HepG2 (cell line): Measurements from ENCODE around the gene DSTN. TPM values are rescaled to one million over a fixed set of nuclear protein-coding genes. Genes with fewer than 3 reads are reported as not detected.

ENCODE experiments used
- ATAC-seq: fragments of 200-7000 bp; cut with Tn5 transposase; 3 replicates; pipeline ENCODE4 v1.9.1; 2020; ENCODE audit warnings: mild to moderate bottlenecking, moderate library complexity
- BruUV-seq: library from RNA; stranded (reverse); fragments of 400-500 nt; replicated peaks from 2 replicates; lab custom pipeline; 2021; lab: Mats Ljungman, UMichigan
- CTCF ChIA-PET: fragments of 300-600 bp; formaldehyde crosslinking; extraction: SDS; loops from one replicate; lab custom pipeline; 2021; ENCODE audit warnings: low total read pairs, inconsistent platforms, low intra/inter-chr PET ratio; lab: Yijun Ruan, JAX
- POLR2A ChIA-PET: fragments of 350-600 bp; sonication (Branson Sonifier 250); formaldehyde crosslinking; loops from one replicate; lab custom pipeline; 2020; ENCODE audit warnings: antibody characterized with exemption, inconsistent platforms; lab: Yijun Ruan, JAX
- DNase-seq: peaks from one replicate; pipeline ENCODE4 v3.0.0-alpha.2; 2015; ENCODE audit warnings: low spot score
- FAIRE-seq: peaks from 3 replicates; lab custom pipeline; 2011; peaks lifted over from hg19 to GRCh38; lab: Jason Lieb, UNC
- H2AFZ ChIP-seq: one replicate; pipeline ENCODE4 v1.6.1; 2011; ENCODE audit warnings: low read length, inconsistent platforms
- H3K27ac ChIP-seq: fragments of 300-600 bp; 3 replicates; pipeline ENCODE4 v1.8.0; 2011; ENCODE audit warnings: mixed run types, mild to moderate bottlenecking, mixed read lengths, low read length, inconsistent platforms; ENCODE audit not compliant: insufficient read depth; ENCODE audit errors: extremely low read length
- H3K27me3 ChIP-seq, 2 experiments: fragments of 200-600 bp in 1 of 2; 2 replicates in 1 of 2; 3 replicates in 1 of 2; pipeline versions ENCODE4 v1.6.0 to v1.8.0; 2011; ENCODE audit warnings: low read length in 2 of 2, mild to moderate bottlenecking in 2 of 2, moderate library complexity in 2 of 2, inconsistent platforms in 1 of 2; ENCODE audit not compliant: insufficient read depth in 2 of 2, control insufficient read depth in 1 of 2
- H3K36me3 ChIP-seq, 2 experiments: fragments of 200-600 bp in 1 of 2; replicated peaks in 1 of 2; 2 replicates in 1 of 2; 3 replicates in 1 of 2; pipeline versions ENCODE4 v1.5.1 to v1.8.0; 2011; ENCODE audit warnings: low read length in 2 of 2, inconsistent platforms in 1 of 2; ENCODE audit not compliant: insufficient read depth in 2 of 2, control insufficient read depth in 1 of 2
- H3K4me1 ChIP-seq: 2 replicates; pipeline ENCODE4 v1.5.1; 2012; ENCODE audit warnings: low read length, inconsistent platforms; ENCODE audit not compliant: insufficient read depth
- H3K4me2 ChIP-seq: 2 replicates; pipeline ENCODE4 v1.6.0; 2011; ENCODE audit warnings: low read depth, low read length, inconsistent platforms
- H3K4me3 ChIP-seq, 3 experiments: fragments of 200-600 bp in 1 of 3; sonication (generic), shearing (Covaris generic) in 1 of 3; replicated peaks in 1 of 3; 2 replicates each; pipeline ENCODE4 v1.5.1; 2011 to 2016; ENCODE audit warnings: low read length in 3 of 3, inconsistent platforms in 2 of 3, low read depth in 2 of 3, mild to moderate bottlenecking in 2 of 3, control low read depth in 1 of 3, mixed read lengths in 1 of 3; ENCODE audit not compliant: insufficient read depth in 1 of 3
- H3K79me2 ChIP-seq: one replicate; pipeline ENCODE4 v1.6.1; 2011; ENCODE audit warnings: low read length, inconsistent platforms; ENCODE audit not compliant: insufficient read depth
- H3K9ac ChIP-seq: 2 replicates; pipeline ENCODE4 v1.6.0; 2011; ENCODE audit warnings: mild to moderate bottlenecking, low read depth, low read length, inconsistent platforms; ENCODE audit not compliant: insufficient read depth
- H3K9me3 ChIP-seq: 2 replicates; pipeline ENCODE4 v1.5.1; 2012; ENCODE audit warnings: mild to moderate bottlenecking, low read length
- H4K20me1 ChIP-seq: 2 replicates; pipeline ENCODE4 v1.6.0; 2011; ENCODE audit warnings: inconsistent platforms, mild to moderate bottlenecking, low read length, moderate library complexity; ENCODE audit not compliant: insufficient read depth
- AKAP8 ChIP-seq: sonication (generic); formaldehyde crosslinking; IDR thresholded peaks from 2 replicates; pipeline ENCODE4 v1.5.1; 2020; ENCODE audit warnings: mild to moderate bottlenecking, missing genetic modification reagents
- ETS1 ChIP-seq: sonication (generic); formaldehyde crosslinking; IDR thresholded peaks from 2 replicates; pipeline ENCODE4 v1.4.0; 2020; ENCODE audit warnings: missing genetic modification reagents
- HDAC6 ChIP-seq: fragments of 200-600 bp; sonication (generic); IDR thresholded peaks from 2 replicates; pipeline ENCODE4 v1.7.0; 2017; ENCODE audit warnings: mild to moderate bottlenecking, antibody characterized with exemption, low read length, low read depth
- HNRNPK ChIP-seq: fragments of 200-400 bp; formaldehyde crosslinking; IDR thresholded peaks from 2 replicates; pipeline ENCODE4 v1.6.1; 2018; ENCODE audit warnings: low read length, low read depth, moderate library complexity, mild to moderate bottlenecking; ENCODE audit not compliant: poor library complexity, severe bottlenecking
- MBNL3 ChIP-seq: fragments of 250-450 bp; sonication (Bioruptor Pico); conservative IDR thresholded peaks from 2 replicates; pipeline ENCODE4 v1.8.0; 2022; ENCODE audit warnings: mild to moderate bottlenecking, inconsistent platforms
- PAX8 ChIP-seq: sonication (generic); formaldehyde crosslinking; IDR thresholded peaks from 2 replicates; pipeline ENCODE4 v1.8.0; 2022; ENCODE audit warnings: mild to moderate bottlenecking, missing genetic modification reagents, borderline replicate concordance
- PCBP1 ChIP-seq: fragments of 200-400 bp; formaldehyde crosslinking; IDR thresholded peaks from 2 replicates; pipeline ENCODE4 v1.6.1; 2017; ENCODE audit warnings: mild to moderate bottlenecking, low read depth, low read length, borderline replicate concordance
- PREB ChIP-seq: sonication (generic); formaldehyde crosslinking; IDR thresholded peaks from 2 replicates; pipeline ENCODE4 v1.4.0; 2020; ENCODE audit warnings: missing genetic modification reagents
- SKI ChIP-seq: fragments of 450-650 bp; IDR thresholded peaks from one replicate; pipeline ENCODE4 v1.6.1; 2018; ENCODE audit warnings: mild to moderate bottlenecking; ENCODE audit not compliant: partially characterized antibody
- SKIL ChIP-seq: sonication (generic); formaldehyde crosslinking; IDR thresholded peaks from 2 replicates; pipeline ENCODE4 v1.8.0; 2022; ENCODE audit warnings: missing genetic modification reagents, mild to moderate bottlenecking, moderate library complexity, borderline replicate concordance
- SRSF1 ChIP-seq: fragments of 200-400 bp; formaldehyde crosslinking; optimal IDR thresholded peaks from 2 replicates; pipeline ENCODE3; 2017; ENCODE audit warnings: mild to moderate bottlenecking, low read depth, low read length, moderate library complexity
- STAG1 ChIP-seq: sonication (generic); formaldehyde crosslinking; IDR thresholded peaks from 2 replicates; pipeline ENCODE4 v1.4.0; 2020; ENCODE audit warnings: missing genetic modification reagents
- YY1 ChIP-seq: IDR thresholded peaks from 2 replicates; pipeline ENCODE4 v1.6.1; 2011; ENCODE audit warnings: low read length, low read depth, moderate library complexity, mild to moderate bottlenecking; ENCODE audit not compliant: insufficient read depth, insufficient replicate concordance
- ZNF17 ChIP-seq: sonication (generic); formaldehyde crosslinking; IDR thresholded peaks from 2 replicates; pipeline ENCODE4 v1.5.0; 2020; ENCODE audit warnings: mild to moderate bottlenecking, missing genetic modification reagents
- ZNF180 ChIP-seq: sonication (generic); formaldehyde crosslinking; IDR thresholded peaks from 2 replicates; pipeline ENCODE4 v1.4.0; 2020; ENCODE audit warnings: low read depth, missing genetic modification reagents, borderline replicate concordance
- ZNF33A ChIP-seq: sonication (generic); formaldehyde crosslinking; IDR thresholded peaks from 2 replicates; pipeline ENCODE4 v1.5.1; 2020; ENCODE audit warnings: missing genetic modification reagents, mild to moderate bottlenecking, moderate library complexity, borderline replicate concordance
- ZNF354B ChIP-seq: sonication (generic); formaldehyde crosslinking; IDR thresholded peaks from 2 replicates; pipeline ENCODE4 v1.8.0; 2022; ENCODE audit warnings: mild to moderate bottlenecking, missing genetic modification reagents
- ZNF724P ChIP-seq: sonication (generic); formaldehyde crosslinking; IDR thresholded peaks from 2 replicates; pipeline ENCODE4 v1.8.0; 2022; ENCODE audit warnings: missing genetic modification reagents, borderline replicate concordance
- WGBS: methylation state at CpG from one replicate; pipeline ENCODE4 v1.1.6; 2017; ENCODE audit warnings: low lambda C conversion rate; 5-methylcytosine and 5-hydroxymethylcytosine counted together
- in situ Hi-C: cut with HindIII; loops from 2 replicates; pipeline ENCODE4 v1.10.0; 2017; ENCODE audit warnings: low pct_unique_long_range_greater_than_20kb; ENCODE audit not compliant: extremely low pct_ligation_motif_present
- intact Hi-C: fragments of 100-400 bp; cut with micrococcal nuclease; formaldehyde crosslinking; loops from one replicate; pipeline ENCODE4 v1.10.0; 2022; ENCODE audit not compliant: unreplicated experiment
- polyA plus RNA-seq, 8 experiments: library from polyadenylated mRNA; depleted of rRNA in 3 of 8; stranded (reverse) in 7 of 8; unstranded in 1 of 8; fragments of >200 nt; fragmentation: Illumina TruSeq in 4 of 8; extraction: Trizol in 4 of 8; gene quantifications; 2 replicates each; pipeline versions ENCODE4 v1.2.1 to v1.2.3, GENCODE V29; 2011 to 2016; ENCODE audit warnings: low read depth in 4 of 8, missing spikeins in 1 of 8, mixed read lengths in 1 of 8; ENCODE audit not compliant: insufficient read depth in 1 of 8
- total RNA-seq, 5 experiments: library from RNA; depleted of rRNA; stranded (reverse); fragments of >200 nt; fragmentation: Illumina TruSeq; extraction: Trizol; gene quantifications; 2 replicates each; pipeline ENCODE4 v1.2.3, GENCODE V29; 2016; ENCODE audit warnings: low read depth in 1 of 5

The DSTN gene
- total and polyA plus RNA-seq, 2 of the 13 experiments (the other 11 are each of a cell fraction or from before 2014, with no cell fraction given) = 27.6 to 106 TPM

- no peak for TF ChIP-seq HDAC6
- TF ChIP-seq ETS1 (CRISPR knock-in tag) = no peak
- TF ChIP-seq YY1 = peak; percentile 13
- peak; percentile 36 for TF ChIP-seq SRSF1
- no peak for TF ChIP-seq AKAP8 (CRISPR knock-in tag)
- TF ChIP-seq PCBP1 = 0 out of 2 replicates have a peak, but pooled peaks have one; percentile 39
These were observed 59.8 kb downstream of the DSTN start (continued) for GRCh38 chr20:17629678-17630089.

GRCh38 chr20:17630151-17630805 lies 60.4 kb downstream of the DSTN start:
- Histone ChIP-seq H4K20me1 (peaks cover 18% of the 10 kb centered on the region; the same call in 1 of the 2 replicates), H3K4me1 (peaks cover 11% of the 10 kb centered on the region), H2AFZ (no peak overlapping the region), H3K9me3 (no peaks in the 10 kb centered on the region), H3K27ac (no peak overlapping the region), H3K4me2 (no peak overlapping the region), H3K27me3 (no peaks in the 10 kb centered on the region), H3K4me3 (no peak overlapping the region), H3K36me3 (peaks cover 95 to 99% of the 10 kb centered on the region in 2 experiments), H3K79me2 (peaks cover 2% of the 10 kb centered on the region), H3K9ac (no peak overlapping the region)
- 95% methylated on average over 11 of the region's 11 CpGs for WGBS
- ChIA-PET CTCF (no interaction called here), POLR2A (no interaction called here)
- FAIRE-seq = peak; percentile 28
- no peak for ATAC-seq
- DNase-seq = no peak
- no TSS peak for BruUV-seq
- in situ Hi-C loops = no loop called here
- intact Hi-C loops = no loop called here
- no peak for TF ChIP-seq ZNF354B (CRISPR knock-in tag)
- no peak for TF ChIP-seq ZNF17 (CRISPR knock-in tag)
- TF ChIP-seq PAX8 (CRISPR knock-in tag) = no peak
- TF ChIP-seq PREB (CRISPR knock-in tag) = no peak
- TF ChIP-seq ZNF180 = no peak
- TF ChIP-seq HNRNPK = no peak
- TF ChIP-seq SKIL = no peak
- no peak for TF ChIP-seq SKI
- no peak for TF ChIP-seq MBNL3 (CRISPR knock-in tag)
- no peak for TF ChIP-seq ZNF724P (CRISPR knock-in tag)
- TF ChIP-seq STAG1 = no peak
- TF ChIP-seq ZNF33A (CRISPR knock-in tag) = no peak
